ENCODE results near the gene MOSPD2.

Gene MOSPD2

GRCh38 chrX:14915596-14915995 lies 42.4 kb downstream of the MOSPD2 start:
- no peak for DNase-seq (ENCODE audit: low spot score)

DNA sequence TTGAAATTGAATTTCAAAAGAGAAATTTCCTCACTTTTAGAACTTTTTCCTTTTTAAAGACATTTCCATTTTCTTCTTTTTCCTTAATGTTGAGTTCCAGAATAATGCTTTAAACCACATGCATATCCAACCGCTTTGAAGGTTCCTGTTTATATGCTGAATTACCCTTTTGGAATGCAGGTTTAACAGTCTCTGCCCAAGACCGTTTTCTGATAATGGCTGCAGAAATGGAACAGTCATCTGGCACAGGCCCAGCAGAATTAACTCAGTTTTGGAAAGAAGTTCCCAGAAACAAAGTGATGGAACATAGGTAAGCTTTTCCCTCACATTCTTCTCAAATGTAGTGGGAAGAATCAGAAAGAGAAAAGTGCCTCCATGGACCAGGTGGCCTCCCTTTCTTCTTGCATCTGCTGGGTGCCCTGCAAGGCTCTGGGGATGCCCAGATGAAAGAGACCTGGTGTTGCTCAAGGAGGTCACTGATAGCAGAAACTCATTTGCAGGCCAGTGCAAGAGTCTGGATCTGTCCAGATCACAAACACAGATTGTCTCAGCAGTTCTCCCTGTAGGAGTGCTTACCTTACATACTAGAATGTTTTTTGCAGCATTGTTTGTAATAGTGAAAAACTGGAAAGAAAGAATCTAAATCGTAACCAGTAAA lies 42.9 kb downstream of the MOSPD2 start:
- no peak for DNase-seq (ENCODE audit: low spot score)

- no peak for DNase-seq (ENCODE audit: low spot score)
Measured at GRCh38 chrX:14919407-14919806, 46.2 kb downstream of the MOSPD2 start.

DNA sequence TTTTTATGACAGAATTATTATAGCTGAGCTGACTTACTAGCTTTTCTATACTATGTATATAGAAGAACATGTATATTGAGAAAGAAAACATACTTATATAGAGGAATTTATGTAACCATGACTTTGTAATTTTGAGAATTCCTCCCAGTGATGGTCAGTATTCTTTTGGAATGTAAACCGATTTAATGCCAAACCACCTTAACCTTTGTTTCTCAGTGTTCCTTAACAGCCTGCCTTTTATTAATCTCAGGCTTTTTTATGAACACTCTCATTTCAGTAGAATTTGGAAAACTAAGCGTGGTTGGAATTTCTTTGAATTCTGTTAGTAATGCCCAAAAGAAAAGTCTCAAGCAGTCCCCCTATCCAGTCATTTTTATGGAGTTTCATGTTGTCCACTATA lies 47.0 kb downstream of the MOSPD2 start:
- no peak for DNase-seq (ENCODE audit: low spot score)

DNA sequence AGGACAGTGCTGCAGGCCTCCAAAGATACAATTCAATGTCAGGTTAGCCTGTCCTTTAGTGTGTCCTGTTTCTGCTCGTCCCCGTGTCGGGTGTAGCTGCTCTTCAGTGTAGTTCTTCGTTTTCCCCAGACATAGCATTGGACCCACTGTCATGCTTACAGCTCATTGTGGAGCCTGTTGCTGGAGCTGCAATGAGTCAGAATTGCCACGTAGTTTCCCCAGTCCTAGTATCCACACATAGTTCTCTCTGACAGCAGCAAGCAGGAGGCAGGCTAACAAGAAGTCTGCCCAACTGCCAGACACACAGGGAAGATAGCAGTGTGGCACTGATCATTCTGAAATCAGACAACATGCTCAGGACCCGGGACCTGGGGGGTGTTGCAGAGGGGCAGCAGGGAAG lies 49.2 kb downstream of the MOSPD2 start:
- no peak for DNase-seq (ENCODE audit: low spot score)

DNA sequence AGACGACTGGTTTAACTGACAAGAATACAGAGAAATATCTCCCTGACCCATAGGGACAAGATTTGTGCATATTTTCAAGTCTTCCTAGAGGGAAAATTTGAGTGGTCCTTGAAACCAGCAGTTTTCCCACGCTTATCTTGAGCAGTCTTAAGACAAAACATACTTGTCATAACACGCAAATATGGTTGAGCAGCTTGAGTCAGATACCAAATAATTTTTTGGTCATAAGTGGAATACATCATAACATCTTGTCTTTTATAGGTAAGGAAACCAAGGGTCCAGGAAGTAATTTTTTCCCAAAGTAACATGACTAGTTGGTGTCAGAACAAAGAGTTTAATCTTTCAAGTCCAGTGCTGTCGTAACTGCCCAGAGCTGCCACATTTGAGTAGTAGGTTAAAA lies 50.5 kb downstream of the MOSPD2 start:
- DNase-seq (ENCODE audit: low spot score) = no peak

DNA sequence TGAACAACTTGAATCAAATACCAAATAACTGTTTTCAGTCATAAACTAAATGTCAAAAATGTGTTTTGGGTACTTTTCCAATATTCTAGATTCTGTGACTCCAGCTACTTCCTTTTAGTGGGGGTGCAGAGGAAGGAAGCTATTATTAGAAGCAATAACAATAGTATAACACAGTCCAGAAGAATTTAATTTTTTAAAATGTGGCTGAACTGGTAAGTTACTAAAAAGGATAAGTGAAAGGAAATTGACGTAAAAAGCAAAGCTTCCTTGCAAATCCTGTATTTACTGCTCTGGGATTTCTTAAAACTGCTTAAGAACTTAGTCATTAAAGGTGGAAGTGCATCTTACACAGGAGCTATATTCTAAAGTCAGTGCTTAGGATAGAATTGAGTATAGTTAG lies 53.2 kb downstream of the MOSPD2 start:
- no peak for DNase-seq (ENCODE audit: low spot score)

DNA sequence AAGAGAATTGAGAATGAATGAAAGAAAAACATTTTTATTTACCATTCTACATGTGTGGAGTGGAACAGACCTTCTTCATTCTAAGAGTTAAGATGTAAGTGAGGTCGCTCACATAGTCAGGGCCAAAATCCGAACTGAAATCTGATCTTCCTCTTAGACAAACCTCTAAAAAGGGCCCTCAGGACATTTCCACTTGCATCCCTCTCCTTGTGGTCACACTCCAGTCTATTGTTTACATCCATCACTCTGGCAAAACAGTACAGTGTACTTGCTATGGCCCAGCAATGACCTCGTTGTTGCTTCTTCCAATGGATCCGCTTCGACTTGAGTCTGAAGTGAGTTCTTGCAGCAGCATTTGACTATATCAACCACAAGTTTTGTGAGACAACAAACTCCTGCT lies 54.2 kb downstream of the MOSPD2 start:
- no peak for DNase-seq (ENCODE audit: low spot score)

GRCh38 chrX:14930663-14931062 lies 57.4 kb downstream of the MOSPD2 start:
- DNase-seq (ENCODE audit: low spot score) = no peak

GRCh38 chrX:14932136-14932535 lies 58.9 kb downstream of the MOSPD2 start:
- no peak for DNase-seq (ENCODE audit: low spot score)

- no peak for DNase-seq (ENCODE audit: low spot score)
Measured at GRCh38 chrX:14934423-14934822, 61.2 kb downstream of the MOSPD2 start.

DNA sequence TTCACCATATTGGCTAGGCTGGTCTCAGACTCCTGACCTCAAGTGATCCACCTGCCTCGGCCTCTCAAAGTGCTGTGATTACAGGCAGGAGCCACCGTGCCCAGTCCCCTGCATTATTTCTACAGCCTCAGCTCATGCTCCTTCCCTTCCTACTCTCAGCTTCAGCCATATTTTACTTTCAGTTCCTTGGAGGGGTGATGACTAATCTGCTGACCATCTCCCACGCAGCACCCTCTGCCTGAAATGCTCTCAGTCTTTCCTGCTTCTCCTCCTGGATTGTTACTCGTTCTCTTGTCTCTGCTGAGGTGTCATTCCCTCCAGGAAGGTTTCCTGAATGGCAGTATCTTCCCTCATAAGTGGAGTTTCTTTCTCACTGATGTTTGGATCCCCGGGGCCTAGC lies 63.3 kb downstream of the MOSPD2 start:
- no peak for DNase-seq (ENCODE audit: low spot score)

- DNase-seq (ENCODE audit: low spot score) = no peak
Measured at GRCh38 chrX:14939644-14940043, 66.4 kb downstream of the MOSPD2 start.

DNA sequence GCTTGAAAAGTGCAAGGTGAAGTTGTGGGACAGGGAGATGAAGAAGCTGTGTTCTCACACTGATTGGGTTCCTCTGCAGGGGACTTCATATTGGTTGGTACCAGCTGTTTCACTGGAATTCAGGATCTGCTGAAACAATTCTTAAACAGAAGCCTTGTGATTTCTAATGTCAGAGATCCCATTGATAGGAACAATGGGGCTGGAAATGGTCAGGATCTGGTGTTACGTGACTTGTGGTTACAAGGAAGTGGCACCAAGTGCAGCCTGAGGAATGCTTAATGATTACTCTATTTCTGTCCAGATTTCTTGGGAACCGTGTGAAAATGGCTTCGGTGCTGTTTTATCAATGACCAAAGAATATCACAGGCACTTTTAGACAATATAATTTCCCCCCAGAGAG lies 68.1 kb downstream of the MOSPD2 start:
- DNase-seq (ENCODE audit: low spot score) = no peak

GRCh38 chrX:14942341-14942740 lies 69.1 kb downstream of the MOSPD2 start:
- no peak for DNase-seq (ENCODE audit: low spot score)

DNA sequence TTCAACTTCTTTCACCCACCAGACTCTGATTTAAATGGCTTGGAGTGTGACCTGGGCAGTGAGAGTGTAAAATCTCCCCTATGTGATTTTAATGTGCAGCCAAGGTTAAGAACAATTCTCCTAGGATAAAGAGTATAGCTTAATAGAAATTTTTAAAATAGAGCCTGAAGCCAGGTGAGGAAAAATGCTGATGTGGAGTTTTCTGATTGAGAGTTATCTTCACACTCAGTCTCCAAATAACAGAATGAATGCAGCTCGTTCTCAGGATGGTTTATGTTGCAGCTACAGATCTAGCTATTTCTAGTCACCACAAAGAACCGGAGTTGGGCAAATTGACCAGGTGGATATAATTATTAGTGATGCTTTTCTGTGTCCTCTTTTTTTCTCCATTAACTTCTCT lies 70.7 kb downstream of the MOSPD2 start:
- no peak for DNase-seq (ENCODE audit: low spot score)

DNA sequence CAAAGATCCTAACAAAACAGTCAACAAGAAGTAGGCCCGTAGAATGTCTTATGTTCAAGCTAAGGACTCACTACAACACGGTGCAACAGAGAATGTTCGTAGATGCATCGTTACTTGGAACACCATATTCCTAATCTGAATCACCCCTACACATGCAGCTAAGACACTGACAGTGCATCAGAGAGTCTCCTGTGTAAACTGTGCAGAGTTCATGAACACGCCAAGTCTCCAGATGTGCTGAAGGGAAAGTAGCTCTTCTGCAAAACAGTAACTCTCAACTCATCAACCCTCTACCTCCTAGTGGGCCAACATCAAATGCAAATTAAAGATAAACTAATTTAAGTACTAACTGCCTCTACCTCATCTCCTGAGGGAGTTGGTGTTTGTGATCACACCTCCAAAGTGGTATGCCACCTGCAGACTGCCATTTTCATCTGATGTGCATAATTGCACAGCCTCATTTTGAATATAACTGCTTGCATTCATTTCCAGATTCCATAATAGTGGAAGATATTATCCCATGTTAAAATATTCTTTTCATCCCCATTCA lies 73.5 kb downstream of the MOSPD2 start:
- DNase-seq (ENCODE audit: low spot score) = no peak

- DNase-seq (ENCODE audit: low spot score) = no peak
Measured at GRCh38 chrX:14948691-14949090, 75.5 kb downstream of the MOSPD2 start.

DNA sequence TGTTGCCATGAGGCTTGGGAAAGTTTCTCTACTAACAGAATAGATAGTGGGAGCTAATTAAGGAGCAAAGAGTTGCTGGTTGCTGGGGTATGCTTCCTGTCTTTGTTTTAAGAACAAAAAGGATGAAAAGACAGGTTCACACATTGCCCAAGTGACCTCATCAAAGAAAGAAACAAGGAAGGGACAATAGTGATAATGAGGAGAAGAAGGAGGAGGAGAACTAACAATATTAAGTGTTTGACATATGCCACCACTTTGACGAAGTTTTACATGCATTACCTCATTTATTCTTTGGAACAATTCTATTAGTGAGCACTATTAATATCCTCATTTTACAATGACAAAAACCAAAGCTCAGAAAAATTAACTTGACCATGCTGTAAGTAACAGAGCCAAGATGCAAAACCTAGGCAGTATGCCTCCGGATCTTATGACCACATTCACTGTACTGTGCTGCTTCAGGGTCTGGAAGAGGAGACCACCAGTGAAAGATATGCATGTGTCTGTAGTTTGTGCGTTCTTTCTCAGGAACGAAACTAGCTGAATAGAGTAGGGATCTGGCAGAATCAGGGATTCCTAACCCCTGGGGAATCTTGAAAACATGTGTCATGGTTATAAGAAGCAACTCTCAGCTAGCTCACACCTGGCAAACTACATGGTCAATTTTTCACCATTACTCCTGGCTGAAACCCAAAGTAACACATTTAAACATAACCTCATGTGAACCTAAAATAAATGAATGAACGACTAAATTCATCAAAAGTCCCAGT lies 83.8 kb downstream of the MOSPD2 start:
- DNase-seq (ENCODE audit: low spot score) = no peak

- no peak for DNase-seq (ENCODE audit: low spot score)
Measured at GRCh38 chrX:14963447-14964236, 90.4 kb downstream of the MOSPD2 start.

GRCh38 chrX:14964500-14964899 lies 91.3 kb downstream of the MOSPD2 start:
- DNase-seq (ENCODE audit: low spot score) = no peak
